Stimulated activated CD4-positive, alpha-beta T cell treated with anti-CD3 and anti-CD28 coated beads, TNF-alpha, amount 100 ng/mL, for 4 hours (primary cell): Measurements from ENCODE around the gene GABBR1.
A peak's percentile ranks its signal among the peaks of the same experiment; 100 is the strongest.

Source experiments
- DNase-seq, 3 experiments: peaks; one replicate each; pipeline ENCODE4 v3.0.0-alpha.2; 2020; ENCODE audit warnings: low read depth in 3 of 3

GABBR1 gene

DNA sequence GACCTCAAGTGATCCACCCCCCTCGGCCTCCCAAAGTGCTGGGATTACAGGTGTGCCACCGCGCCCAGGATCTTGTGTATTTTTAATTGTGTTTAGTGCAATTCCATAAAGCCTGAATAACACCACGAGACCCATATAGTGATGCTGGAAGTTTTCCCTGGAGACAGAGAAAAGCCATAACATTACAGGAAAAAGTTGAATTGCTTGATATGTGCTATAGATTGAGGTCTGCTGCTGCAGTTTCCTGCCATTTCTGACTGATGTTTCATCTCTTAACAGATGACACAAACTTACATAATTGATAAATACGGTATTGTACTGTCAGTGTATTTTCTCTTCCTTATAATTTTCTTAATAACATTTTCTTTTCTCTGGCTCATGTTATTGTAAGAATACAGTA lies 66.1 kb downstream of the GABBR1 start:
- no peak for DNase-seq

GRCh38 chr6:29564875-29565274 lies 68.1 kb downstream of the GABBR1 start:
- no peak for DNase-seq

GRCh38 chr6:29563435-29563965 lies 69.5 kb downstream of the GABBR1 start:
- no peak for DNase-seq

DNA sequence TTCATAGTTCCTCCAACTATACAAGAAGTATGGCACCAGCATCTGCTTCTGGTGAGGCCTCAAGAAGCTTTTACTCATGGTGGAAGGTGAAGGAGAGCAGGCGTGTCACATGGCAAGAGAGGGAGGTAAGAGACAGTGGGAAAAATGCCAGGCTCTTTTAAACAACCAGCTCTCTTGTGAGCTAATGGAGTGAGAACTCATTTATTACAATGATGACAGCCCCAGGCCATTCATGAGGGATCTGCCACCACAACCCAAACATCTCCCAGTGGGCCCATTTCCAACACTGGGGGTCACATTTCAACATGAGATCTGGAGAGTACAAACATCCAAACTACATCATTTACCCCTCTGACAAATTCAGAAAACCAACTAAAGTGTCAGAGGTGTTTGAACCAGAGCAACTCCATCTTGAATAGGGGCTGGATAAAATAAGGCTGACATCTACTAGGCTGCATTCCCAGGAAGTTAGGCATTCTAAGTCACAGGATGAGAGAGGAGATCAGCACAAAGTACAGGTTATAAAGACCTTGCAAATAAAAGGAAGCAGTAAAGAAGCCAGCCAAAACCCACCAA lies 71.3 kb downstream of the GABBR1 start:
- no peak for DNase-seq

DNA sequence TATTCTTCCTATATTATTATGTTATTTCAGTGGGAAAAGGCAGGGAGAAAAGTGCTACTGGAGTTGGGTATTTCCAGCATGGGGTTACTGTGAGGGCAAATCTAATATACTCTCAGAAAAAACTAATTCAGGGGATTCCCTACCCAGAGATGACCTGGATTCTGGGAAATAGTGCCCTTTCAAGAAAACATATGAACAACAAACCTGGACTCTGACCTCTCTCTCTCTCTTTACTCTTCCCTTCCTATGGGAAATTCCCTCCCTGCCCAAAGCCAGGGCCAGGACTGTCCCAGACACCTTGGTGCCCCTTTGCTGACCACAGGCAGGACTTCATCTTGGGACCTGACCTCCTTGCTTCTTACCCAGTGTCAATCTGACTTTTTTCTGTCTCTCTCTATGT lies 71.9 kb downstream of the GABBR1 start:
- no peak for DNase-seq

GRCh38 chr6:29559524-29560287 lies 73.3 kb downstream of the GABBR1 start, which contains the start of gene UBD:
TSS of gene UBD (minus strand) at chr6:29559732. CDS start at chr6:29559701, 31 bp downstream.
- no peak for DNase-seq

DNA sequence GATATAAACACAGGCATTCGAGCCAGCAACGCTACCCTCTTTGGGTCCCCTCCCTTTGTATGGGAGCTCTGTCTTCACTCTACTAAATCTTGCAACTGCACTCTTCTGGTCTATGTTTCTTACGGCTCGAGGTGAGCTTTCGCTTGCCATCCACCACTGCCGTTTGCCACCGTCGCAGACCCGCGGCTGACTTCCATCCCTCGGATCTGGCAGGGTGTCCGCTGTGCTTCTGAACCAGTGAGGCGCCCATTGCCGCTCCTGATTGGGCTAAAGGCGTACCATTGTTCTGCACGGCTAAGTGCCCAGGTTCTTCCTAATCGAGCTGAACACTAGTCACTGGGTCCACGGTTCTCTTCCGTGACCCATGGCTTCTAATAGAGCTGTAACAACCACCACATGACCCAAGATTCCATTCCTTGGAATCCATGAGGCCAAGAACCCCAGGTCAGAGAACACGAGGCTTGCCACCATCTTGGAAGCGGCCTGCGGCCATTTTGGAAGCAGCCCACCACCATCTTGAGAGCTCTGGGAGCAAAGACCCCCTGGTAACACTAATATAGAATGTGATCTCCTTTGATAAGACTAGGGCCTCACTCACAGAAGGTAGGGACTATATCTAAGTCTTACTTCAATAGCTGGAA lies 74.4 kb downstream of the GABBR1 start:
- DNase-seq = no peak

DNA sequence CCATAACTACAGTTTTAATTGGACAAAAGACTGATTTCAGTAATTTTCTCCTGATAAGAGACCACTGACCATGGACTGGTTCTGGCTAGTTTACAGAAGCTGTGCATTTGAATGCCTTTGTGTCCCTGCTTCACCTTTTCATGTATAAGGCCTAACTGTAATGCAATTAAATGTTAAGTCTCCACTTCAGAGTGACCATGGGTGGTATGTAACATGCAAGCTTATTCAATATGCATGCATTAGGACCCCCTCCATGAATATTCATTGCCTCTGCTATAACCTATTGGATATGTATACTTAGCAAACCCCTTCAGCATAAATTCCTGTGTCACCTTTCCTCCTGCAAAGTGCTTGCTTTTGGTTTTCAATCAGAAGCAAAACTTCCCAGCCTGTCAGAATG lies 75.7 kb downstream of the GABBR1 start:
- DNase-seq = no peak

- DNase-seq = no peak
These were observed 78.2 kb downstream of the GABBR1 start for GRCh38 chr6:29554764-29555163.

DNA sequence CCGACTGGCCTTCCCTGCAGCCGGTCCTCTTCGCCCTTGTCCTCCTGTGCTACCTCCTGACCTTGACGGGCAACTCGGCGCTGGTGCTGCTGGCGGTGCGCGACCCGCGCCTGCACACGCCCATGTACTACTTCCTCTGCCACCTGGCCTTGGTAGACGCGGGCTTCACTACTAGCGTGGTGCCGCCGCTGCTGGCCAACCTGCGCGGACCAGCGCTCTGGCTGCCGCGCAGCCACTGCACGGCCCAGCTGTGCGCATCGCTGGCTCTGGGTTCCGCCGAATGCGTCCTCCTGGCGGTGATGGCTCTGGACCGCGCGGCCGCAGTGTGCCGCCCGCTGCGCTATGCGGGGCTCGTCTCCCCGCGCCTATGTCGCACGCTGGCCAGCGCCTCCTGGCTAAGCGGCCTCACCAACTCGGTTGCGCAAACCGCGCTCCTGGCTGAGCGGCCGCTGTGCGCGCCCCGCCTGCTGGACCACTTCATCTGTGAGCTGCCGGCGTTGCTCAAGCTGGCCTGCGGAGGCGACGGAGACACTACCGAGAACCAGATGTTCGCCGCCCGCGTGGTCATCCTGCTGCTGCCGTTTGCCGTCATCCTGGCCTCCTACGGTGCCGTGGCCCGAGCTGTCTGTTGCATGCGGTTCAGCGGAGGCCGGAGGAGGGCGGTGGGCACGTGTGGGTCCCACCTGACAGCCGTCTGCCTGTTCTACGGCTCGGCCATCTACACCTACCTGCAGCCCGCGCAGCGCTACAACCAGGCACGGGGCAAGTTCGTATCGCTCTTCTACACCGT lies 79.5 kb downstream of the GABBR1 start:
- DNase-seq = peak in 2 of 3 experiments; percentile 21 to 23

- peak in 1 of 3 experiments; percentile 9 for DNase-seq
These were observed 80.4 kb downstream of the GABBR1 start for GRCh38 chr6:29552512-29553051.

- no peak for DNase-seq
These were observed 85.4 kb downstream of the GABBR1 start for GRCh38 chr6:29547573-29547972.

DNA sequence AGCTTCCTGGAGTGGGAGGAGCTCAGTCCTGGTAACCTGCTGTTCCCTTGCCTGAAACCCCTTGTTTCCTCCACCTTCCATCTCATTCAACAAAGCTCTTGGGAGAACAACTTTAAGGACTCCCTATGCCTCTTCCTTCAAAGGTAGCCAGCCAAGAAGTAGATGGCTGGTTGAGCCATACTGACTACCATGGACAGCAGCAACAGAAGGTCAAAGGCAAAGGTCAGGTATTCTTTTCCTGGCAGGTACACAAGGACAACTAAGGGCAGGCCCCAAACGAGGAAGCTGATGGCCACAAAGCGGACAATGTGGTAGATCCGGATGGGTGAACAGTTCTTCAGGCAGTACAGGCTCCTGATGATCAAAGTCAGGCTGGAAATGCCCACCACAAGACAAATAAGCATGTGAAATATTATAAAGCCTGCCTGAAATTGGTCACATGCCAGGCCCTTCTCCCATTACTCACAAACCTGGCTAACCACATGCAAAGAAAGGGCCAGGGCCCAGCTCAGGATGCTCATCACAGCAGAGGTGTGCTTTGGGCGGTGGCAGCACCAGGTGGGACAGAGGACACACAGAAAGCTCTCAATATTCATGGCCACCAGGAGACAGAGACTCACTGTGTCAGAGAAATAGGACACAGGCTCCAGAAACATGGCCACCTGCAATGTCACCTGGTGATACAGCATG lies 95.1 kb downstream of the GABBR1 start:
- DNase-seq = no peak

DNA sequence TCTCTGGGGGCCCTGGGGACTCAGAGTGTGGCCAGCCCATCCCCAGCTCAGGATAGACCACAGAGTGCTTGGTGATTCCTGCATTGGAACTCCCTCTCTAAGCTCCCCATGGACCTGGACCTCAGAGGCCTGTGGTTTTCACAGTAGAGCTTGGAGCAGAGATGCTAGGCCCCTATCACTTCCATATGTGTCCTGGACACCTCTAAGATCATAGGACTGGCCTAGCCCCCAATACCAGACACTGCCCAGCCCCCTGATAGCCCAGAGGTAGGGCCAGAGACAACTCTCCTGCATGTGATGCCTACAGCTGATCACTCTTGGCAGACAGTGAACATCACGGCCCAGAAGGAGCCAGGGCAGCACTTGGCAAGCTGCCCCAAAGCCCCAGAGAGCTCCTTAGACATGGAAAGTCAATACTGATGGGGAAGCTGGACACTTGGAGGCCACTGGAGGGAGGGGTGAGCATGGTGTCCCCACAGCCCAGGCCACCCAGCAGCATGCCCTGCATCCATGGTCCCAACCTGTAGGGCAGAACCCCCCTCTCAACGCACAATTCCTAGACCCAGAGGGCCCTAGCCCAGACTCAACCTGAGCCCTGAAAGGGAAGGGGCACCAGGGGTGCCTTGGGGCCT lies 100.5 kb downstream of the GABBR1 start:
- no peak for DNase-seq

DNA sequence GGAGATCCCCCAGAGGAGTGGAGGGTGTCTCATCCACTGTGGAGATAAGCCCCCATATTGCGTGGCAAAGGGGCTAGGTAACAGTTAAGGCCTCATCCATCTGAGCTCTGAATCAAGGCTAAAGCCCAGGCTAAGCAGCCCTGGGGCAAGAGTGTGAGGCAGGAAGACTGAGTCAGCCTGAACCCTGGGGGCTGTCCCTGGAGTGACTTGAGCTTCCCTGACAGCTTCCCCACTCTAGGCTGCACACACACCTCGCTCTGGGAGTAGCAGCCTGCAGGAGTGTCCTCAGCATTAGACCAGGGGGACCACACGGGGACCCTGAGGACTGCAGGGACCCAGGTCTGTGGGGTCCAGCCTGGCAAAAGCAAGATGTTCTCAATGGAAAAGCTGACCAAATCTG lies 101.3 kb downstream of the GABBR1 start:
- DNase-seq = no peak

DNA sequence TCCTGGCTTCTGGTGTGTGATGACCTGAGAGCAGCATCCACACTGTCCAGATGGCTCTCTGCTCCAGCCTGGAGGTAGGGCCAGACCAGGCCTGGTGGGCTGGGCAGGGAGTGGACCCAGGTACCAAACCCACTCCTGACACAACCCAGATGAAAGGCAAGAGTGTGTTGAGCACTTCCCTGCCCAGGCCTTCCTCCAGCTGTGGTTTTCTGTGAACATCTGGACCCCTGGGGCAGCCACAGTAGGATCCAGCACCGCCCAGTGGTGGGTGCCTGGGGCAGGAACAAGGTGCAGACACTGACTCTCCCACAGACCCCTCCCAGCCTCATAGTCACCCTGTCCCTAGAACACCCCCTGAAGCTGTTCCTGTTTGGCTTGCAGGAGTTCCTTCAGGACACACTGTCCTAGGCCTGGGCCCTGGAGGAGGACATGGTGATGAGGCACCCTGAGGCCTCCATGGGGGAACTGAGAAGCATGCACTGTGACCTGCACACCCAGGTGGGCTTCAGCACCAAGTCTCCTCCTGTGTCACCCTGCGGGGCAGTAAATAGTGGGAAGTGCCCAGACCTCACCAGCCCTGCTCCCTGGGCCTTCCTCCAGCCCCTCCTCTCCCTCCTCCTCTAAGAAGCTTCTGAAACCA lies 102.2 kb downstream of the GABBR1 start:
- no peak for DNase-seq

- no peak for DNase-seq
These were observed 103.0 kb downstream of the GABBR1 start for GRCh38 chr6:29529956-29530355.

DNA sequence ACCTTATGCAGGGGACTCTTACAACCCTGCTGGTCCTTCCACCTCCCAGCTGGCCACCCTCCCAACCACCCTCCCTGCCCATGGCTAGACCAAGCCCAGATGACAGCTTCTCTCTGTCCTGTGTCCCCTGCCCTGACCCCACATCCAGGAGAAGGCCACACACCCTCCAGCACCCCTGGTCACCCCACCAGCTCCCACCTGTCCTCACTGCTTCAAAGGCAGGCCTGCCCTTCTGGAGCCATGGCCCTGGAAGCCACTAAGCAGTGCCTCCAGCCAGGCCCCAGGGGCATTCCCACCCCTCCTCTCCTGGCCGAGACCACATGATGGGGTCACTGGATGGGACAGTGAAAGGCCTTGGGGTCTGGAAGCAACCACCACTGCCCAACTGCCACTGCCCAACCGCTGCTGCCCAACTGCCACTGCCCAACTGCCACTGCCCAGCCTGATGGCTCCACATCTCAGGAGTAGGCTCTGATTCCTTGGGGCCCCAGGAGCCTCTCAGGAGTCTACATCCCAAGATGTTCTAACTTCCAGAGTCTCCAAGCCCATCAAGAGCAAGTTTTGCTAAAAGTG lies 103.9 kb downstream of the GABBR1 start:
- DNase-seq = no peak

GRCh38 chr6:29528300-29528931 lies 104.6 kb downstream of the GABBR1 start:
- DNase-seq = no peak
